GM19372 (cell line): ENCODE measurements around the gene CCNYL1.

ENCODE experiments used
- ATAC-seq: cut with Tn5 transposase; IDR thresholded peaks from one replicate; pipeline ENCODE4 v1.9.1; 2021; ENCODE audit warnings: mild to moderate bottlenecking, low read depth, moderate library complexity; ENCODE audit not compliant: unreplicated experiment

The CCNYL1 gene

GRCh38 chr2:207783514-207783913 is 72.1 kb downstream of the CCNYL1 start:
- no peak for ATAC-seq

- ATAC-seq: no peak
These were observed 73.5 kb downstream of the CCNYL1 start for GRCh38 chr2:207784898-207785297.

GRCh38 chr2:207787017-207787416 is 75.6 kb downstream of the CCNYL1 start:
- no peak for ATAC-seq

- no peak for ATAC-seq
These were observed 76.4 kb downstream of the CCNYL1 start for GRCh38 chr2:207787800-207788199.

- ATAC-seq: no peak
These were observed 79.5 kb downstream of the CCNYL1 start for GRCh38 chr2:207790898-207791297.

GRCh38 chr2:207791579-207792243 is 80.3 kb downstream of the CCNYL1 start:
- no peak for ATAC-seq

GRCh38 chr2:207792244-207792785 is 80.9 kb downstream of the CCNYL1 start:
- ATAC-seq: no peak

- ATAC-seq: no peak
These were observed 85.3 kb downstream of the CCNYL1 start for GRCh38 chr2:207796585-207797350.

GRCh38 chr2:207801259-207801658 is 89.8 kb downstream of the CCNYL1 start:
- no peak for ATAC-seq

- ATAC-seq: no peak
These were observed 91.2 kb downstream of the CCNYL1 start for GRCh38 chr2:207802650-207803049.
